COLO829 (cell line): ENCODE measurements around the gene PALD1.
"Not testable (repeated sequence)": the region's sequence is repeated elsewhere in the genome, so short reads cannot be mapped to it uniquely, and the experiment has no call there.

ENCODE experiments used
- DNase-seq: peaks from one replicate; pipeline ENCODE4 v3.0.0; 2012; ENCODE audit warnings: low spot score

The PALD1 gene

GRCh38 chr10:70607936-70608335 is 129.4 kb downstream of the PALD1 start:
- no peak for DNase-seq

GRCh38 chr10:70613941-70614340 is 135.4 kb downstream of the PALD1 start:
- DNase-seq: no peak

GRCh38 chr10:70614364-70614763 is 135.8 kb downstream of the PALD1 start:
- DNase-seq: not testable (repeated sequence)

- DNase-seq: no peak
Measured at GRCh38 chr10:70615211-70615610, 136.6 kb downstream of the PALD1 start.

- no peak for DNase-seq
Measured at GRCh38 chr10:70615784-70616522, 137.4 kb downstream of the PALD1 start.

GRCh38 chr10:70616761-70617160 is 138.2 kb downstream of the PALD1 start:
- DNase-seq: no peak
